NCI-H2107 (cell line): ENCODE data around the gene CYTH2.

Source experiments
- DNase-seq: peaks from one replicate; lab custom pipeline; 2025; lab: John Stamatoyannopoulos, UW

The CYTH2 gene

DNA sequence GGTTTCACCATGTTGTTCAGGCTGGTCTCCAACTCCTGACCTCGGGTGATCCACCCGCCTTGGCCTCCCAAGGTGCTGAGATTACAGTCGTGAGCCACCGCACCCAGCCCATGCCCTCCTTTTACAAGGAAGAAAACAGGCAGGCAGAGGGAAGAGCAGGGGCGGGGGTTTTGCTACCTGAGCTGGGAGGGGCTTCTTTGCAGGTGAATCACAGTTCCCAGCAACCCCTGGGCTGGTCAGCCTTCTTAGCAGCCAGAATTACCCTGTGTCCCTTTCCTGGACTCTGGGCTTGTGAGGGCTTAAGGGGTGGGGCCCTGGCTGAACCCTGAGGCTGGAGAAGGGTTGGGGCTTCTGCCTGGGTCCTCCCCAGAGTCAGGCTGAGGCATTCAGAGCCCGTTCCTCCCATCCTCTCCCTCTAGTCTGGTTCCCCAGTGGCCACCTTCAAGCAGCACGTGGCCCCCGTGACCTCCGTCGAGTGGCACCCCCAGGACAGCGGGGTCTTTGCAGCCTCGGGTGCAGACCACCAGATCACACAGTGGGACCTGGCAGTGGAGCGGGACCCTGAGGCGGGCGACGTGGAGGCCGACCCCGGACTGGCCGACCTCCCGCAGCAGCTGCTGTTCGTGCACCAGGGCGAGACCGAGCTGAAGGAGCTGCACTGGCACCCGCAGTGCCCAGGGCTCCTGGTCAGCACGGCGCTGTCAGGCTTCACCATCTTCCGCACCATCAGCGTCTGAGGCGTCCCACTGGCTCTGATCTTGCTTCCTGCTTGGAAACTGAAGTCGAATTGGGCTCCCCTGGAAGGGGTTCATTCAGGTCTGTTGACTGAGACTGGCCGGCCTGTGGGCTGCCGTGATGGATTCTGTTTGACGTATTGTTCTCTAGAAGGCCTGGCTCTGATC lies 16.6 kb upstream of the CYTH2 start:
- DNase-seq = no peak

DNA sequence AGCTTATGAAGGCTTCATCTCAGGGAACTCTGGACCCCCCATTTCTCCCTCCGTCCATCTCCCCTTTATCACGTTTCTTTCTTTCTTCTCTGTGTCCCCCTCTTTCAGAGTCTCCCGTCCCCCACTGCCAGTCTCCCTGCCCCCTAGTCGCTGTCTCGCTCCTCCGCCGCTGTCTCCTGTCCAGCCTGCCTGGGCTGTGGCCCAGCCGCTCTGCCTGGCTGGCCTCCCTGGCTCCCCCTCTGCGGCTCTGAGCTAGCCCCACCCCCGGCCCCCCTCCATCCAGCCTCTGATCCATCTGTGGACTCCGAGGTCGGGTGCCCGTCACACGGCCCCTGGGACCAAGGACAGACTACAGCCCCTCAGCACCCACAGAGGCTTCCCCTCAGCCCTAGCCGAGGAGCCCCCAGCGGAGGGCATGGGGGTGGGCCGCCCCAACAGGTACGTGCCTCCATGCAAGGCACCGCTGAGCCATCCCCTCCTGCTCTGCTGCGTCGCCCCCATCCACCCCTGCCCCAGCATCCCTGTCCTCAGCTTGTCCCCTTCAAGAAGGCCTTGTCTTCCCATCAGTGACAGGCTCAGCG lies 14.9 kb upstream of the CYTH2 start:
- DNase-seq = no peak

DNA sequence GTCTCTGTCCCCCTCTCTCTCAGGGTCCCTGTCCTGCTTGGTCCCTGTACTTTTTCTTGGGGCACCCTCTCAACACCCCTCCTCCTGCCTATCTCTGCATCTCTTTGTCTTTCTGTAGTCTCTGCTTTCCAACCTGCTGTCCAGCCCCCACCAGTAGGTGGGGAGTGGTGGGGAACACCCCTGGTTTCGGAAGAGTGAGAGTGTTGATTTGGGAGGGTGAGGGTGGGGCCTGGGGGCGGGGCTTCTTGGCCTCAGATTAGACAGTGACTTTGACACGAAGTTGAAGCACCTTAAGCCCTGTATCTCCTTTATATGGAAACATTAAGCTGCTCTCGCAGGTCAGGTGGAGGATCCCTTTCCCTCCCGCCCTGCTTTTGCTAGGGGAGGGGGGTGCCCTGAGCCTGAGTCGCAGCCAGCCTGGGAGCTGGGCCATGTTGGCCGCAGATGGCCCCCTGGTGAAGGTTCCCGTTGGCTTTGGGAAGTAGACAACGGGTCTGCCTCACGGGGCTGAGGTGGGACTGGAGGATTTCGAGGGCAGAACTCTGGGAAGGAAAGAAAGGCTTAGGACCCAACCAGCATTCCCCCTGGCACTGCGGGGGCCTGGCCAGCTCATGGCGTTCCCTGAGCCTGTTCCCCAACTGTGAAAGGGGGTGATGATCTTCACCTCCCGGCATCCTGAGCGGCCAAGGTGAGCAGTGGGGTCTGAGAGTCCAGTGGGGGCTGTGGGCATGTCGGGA lies 13.8 kb upstream of the CYTH2 start, which contains the start of gene KCNJ14:
Gene KCNJ14 (plus strand): TSS at position 404 of the 737 bp plus-strand sequence. CDS start 6,151 bp downstream, outside the sequence.
- DNase-seq = no peak

DNA sequence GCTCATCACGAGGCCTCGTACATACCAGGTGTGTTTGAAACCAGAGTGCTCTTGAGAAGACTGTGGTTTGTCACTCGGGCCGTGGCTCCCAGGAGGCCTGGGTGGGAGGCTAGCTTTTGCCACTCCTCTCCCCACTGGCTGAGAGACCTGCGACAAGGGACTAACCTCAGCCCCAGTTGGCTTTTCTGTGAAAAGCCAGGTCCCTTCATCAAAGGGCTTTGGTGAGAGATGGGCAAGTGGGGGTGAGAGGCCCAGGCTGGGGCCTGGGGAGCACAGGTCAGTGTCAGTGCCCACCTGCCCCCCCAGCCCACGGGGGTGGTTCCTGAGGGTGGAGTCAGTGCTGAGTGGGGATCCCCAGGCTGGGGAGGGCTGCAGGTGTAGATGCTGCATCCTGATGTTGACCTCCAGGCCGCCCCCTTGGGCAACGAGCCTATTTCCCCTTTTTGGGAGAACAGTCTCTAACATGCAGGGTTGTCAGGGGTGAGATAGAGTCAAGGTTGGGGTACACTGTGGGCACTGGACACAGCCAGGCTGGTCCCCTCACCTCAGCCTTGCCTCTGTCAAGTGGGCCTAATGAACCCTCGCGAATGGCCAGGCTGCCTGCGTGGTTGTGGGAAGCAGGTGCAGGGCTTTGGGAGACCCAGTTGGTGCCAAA lies 13.1 kb upstream of the CYTH2 start:
- DNase-seq = no peak

DNA sequence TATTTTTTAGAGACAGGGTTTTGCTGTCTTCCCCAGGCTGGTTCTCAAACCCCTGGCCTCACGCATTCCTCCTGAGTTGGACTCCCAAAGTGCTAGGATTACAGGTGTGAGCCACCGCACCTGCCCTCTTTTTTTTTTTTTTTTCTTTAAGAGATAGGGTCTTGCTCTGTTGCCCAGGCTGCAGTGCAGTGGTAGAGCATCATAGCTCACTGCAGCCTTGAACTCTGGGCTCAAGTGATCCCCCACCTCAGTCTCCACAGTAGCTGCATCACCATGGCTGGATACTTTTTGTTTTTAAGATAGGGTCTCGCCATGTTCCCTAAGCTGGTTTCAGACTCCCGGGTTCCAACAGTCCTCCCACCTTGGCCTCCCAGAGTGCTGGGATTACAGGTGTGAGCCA lies 12.3 kb upstream of the CYTH2 start:
- no peak for DNase-seq

DNA sequence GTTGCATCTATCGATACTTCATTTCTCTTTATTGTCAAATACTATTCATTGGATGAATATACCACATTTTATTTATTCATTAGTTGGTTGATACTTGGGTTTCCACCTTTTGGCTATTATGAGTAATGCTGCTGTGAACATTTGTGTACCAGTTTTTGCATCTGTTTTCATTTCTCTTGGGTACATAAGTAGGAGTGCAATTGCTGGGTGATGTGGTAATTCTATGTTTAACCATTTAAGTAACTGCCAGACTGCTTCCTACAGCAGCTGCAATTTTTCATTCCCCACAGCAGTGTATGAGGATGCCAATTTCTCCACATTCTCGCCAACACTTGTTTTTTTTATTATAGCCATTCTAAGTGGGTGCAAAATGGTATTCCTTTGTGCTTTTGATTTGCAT lies 11.2 kb upstream of the CYTH2 start:
- no peak for DNase-seq

DNA sequence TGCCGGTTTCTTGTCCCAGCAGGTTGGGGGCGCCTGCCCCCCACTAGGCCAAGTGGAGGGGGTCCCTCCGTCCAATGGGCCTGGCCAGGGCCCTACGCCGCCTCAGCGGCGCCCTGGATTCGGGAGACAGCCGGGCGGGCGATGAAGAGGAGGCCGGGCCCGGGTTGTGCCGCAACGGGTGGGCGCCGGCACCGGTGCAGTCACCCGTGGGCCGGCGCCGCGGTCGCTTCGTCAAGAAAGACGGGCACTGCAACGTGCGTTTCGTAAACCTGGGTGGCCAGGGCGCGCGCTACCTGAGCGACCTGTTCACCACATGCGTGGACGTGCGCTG lies 7.6 kb upstream of the CYTH2 start:
- DNase-seq = no peak

DNA sequence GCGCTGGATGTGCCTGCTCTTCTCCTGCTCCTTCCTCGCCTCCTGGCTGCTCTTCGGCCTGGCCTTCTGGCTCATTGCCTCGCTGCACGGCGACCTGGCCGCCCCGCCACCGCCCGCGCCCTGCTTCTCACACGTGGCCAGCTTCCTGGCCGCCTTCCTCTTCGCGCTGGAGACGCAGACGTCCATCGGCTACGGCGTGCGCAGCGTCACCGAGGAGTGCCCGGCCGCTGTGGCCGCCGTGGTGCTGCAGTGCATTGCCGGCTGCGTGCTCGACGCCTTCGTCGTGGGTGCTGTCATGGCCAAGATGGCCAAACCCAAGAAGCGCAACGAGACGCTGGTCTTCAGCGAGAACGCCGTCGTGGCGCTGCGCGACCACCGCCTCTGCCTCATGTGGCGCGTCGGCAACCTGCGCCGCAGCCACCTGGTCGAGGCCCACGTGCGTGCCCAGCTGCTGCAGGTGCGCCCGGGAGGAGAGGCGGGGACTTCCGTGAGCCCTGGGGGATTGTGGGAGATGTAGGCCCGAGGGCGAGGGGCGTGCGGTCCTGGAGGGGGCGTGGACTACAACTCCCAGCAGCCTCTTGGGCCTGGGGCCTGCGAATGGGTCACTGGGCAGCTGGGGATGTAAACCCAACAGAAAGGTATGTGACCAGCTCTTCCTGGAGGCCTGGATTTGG lies 7.0 kb upstream of the CYTH2 start:
- no peak for DNase-seq

DNA sequence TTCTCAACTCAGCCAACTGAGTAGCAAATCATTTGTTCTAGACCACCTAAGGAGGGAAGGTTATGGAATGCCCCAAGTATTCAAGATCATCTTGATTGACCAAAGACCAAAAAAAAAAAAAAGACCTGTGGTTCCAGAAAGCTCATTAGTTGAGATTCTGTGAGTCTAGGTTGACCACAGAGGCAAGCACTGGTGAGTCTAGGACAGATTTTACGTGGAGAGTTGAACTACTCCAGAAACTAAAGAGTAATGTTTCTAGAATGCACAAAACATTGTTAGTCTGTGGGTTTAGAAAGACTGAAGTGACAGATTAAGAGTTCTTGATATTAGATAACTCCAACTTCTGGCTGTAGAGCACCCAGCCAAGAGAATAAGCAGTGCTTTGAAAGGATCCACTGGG lies 4.0 kb upstream of the CYTH2 start:
- DNase-seq = no peak

DNA sequence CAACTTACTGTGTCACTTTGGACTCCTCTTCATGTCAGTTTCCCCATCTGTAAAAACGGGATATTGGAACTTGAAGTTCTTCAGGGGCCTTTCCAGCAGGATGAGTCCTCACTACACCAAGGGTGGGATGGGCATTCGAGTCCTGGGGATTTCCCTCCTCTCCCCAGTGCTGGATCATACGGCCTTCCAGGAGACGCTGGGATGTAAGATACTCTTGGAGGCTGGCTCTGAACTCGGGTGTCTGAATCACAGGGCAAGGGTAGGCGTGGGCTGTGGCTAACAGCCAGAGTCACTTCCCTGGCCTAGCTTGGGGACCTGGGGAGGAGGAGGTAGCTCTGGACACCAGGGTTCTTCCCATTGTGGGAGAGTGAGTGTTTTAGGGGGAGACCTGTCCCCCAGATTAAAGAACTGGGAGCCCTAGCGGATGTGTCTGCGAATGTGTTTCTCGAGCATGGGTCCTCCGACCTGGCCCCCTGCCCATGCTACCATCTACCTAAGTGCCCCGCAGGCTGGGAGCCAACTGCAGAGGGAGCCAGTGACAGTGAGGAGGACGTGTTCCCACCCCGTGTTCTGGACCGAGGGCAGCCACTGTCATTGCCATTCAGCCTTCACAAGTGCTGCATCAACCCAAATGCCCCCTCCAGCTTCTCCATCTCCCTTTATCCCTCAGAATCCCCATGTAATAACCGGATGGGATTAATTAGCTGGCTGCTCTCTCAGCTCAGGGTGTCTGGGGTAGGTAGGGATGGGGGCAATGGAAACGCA lies 2.4 kb upstream of the CYTH2 start:
- DNase-seq = no peak

DNA sequence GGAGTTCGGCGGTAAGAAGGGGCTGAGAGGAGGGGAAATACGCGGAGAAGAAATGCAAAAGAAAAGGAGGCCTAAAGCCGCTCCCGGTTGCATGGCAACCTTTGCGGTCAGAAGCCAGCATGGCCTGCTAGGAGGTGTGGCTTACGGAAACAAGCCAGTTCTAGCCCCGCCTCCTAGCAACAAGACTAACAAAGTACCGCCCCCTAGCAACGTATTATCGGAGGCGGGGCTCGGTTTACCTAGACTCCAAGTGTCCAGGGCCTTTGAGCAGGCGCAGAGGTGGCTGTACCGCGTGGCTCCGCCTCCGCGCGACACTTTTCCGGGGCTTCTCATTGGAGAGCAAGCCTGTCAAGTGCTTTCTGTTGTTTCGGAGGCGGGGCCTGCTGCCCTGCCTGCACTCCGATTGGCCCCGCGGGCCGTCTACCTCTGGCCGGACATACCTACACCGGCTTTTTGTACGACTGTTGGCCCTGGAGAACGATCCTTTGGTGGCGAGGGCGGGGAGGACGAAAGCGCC lies 339 bp upstream of the CYTH2 start:
- DNase-seq = peak; percentile 99

DNA sequence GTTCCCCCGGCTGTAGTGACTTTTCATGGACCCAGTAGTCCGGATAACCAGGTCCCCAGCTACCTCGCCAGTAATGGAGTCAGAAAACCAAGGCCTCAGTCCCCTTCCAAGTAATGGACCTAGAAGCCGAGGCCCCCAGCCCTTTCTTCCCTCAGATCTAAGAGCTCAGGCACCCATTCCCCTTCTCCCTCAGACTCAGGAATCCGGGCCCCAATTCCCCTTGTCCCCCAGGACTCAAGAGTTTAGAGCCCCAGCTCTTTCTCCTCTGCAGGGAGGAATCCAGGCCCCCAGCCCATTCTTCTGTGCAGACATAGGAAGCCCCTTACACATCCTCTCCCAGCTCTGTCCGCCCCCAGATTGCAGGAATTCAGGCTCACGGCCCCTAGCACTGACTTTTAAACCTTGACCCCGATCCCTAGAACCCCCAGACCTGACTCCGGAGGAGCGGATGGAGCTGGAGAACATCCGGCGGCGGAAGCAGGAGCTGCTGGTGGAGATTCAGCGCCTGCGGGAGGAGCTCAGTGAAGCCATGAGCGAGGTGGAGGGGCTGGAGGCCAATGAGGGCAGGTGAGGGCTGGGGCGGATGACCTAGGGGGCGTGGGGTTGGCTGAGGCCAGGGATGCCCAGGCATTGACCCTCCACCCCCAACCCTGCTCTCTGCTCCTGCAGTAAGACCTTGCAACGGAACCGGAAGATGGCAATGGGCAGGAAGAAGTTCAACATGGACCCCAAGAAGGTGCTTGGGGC lies 938 bp downstream of the CYTH2 start:
- DNase-seq = no peak

DNA sequence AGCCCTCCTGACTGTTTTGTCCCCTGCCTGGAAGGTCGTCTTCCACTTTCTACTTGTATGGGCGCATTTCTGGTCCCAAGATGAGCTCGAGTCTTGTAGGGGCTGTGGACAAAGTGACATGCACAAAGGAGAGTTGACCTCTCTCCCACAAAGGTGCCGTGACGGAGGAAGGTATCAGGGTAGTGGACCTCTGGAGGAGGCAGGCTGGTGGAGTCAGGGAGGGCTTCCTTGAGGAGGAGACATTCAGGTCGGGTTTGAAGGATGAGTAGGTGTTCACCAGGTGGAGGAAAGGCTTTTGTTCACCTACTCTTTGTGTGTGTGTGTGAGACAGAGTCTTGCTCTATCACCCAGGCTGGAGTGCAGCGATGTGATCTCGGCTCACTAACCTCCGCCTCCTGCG lies 1.7 kb downstream of the CYTH2 start:
- no peak for DNase-seq

DNA sequence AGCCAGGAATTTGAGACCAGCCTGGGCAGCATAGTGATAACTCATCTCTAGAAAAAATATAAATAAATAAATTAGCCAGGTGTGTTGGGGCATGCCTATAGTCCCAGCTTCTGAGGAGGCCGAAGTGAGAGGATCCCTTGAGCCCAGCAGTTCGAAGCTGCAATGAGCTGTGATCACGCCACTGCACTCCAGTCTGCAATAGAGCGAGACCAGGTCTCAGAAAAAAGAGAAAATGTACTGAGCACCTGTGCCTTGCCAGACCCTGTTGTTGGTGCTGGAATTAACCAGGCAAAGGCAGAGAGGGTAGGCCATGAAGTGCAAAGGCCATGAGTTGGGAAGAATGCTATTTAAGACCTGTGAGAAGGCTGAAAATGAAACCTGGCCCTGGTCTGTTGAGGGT lies 2.7 kb downstream of the CYTH2 start:
- no peak for DNase-seq

DNA sequence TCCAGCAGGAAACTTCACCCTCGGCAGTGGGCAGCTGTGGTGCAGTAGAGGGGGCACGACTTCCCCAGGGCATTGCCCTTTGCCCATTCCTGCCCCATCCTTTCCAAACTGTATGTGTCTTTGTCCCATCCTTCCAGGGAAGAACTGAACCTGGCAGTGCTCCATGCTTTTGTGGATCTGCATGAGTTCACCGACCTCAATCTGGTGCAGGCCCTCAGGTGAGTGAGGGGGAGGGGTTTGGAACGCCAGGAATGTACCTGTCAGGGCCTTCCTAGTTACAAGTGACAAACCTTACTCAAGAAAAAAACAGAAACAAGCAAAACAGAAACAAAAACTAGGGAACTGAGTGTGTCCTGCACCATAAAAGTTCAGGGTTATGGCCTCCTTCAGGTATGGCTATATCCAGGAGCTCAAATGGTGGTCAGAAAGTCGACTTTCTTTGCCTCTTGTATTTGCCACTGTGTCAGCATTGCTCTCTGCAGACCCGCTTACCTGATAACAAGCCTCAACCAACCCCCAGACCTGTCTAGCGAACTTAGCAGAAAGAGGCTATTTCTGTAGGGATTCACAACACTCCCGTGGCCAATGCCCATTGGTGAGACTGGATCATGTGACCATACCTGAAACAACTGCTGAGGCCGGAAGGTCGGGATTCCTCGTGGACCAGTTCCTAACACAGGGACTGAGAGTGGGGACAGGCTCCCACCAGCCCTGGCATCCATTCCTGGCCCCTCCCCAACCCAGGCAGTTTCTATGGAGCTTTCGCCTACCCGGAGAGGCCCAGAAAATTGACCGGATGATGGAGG lies 4.2 kb downstream of the CYTH2 start:
- DNase-seq = no peak

DNA sequence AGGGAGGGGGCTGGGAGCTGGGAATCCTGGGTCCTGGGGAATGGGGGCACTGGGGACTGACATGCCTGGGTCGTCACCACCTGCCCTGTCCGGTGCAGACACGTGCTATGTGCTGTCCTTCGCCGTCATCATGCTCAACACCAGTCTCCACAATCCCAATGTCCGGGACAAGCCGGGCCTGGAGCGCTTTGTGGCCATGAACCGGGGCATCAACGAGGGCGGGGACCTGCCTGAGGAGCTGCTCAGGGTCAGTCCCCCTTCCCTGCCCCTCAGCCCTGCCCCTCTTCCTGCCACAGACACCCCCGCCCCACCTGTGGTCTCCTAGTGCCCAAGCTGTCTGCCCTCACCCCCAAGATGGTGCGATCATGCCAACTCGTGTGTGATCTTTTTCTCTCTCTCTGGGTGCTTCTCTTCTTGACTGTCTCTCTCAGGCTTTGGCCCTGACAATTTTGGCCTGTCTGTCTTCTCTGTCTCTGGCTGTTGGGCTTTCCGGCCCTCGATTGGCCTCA lies 5.0 kb downstream of the CYTH2 start:
- no peak for DNase-seq

DNA sequence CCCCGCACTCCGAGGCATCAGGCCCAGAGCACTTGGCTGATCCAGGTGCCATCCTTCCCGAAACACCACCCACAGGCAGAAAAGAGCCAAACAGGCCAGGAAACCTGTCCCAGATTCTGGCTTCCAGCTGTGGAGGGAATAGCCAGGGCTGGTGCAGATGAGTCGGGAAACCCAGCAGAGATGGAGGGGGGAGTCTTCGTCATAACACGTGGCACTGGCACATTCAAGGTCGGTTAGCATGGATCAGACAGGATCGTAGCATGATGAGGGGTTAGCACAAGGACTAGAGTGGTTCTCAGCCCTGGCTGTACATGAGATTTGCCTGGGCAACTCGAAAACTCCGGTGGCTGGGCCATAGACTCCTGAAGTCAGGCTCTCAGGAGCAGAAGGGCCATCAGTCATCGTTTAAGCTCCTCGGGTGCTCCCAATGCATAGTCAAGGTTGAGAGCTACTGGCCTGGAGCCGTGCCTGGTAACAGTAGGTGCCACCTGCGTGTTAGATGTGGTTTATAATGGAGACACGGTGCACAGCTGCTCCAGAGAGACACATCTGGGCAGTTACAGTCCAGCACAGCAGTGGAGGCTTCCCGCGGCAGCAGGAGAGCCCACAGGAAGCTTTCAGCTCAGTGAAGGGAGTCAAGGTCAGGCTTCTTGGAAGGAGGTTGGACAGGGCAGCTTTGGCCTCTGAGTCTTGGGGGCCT lies 6.3 kb downstream of the CYTH2 start:
- DNase-seq = no peak

DNA sequence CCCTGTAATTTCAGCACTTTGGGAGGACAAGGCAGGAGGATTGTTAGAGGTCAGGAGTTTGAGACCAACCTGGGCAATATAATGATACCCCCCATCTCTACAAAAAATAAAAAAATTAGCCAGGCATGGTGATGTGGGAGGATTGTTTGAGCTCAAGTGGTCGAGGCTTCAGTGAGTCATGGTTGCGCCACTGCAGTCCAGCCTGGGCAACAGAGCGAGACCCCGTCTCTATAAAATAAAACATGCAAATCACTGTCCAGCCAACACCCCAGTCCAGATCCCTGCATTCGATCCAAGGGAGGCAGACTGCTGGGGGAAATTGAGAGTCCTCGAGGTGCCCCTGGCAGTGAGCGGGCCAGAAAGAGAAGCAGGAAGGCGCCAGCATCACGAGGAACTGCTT lies 7.0 kb downstream of the CYTH2 start:
- DNase-seq = no peak
